Mesothelial cell of epicardium (in vitro differentiated cells): ENCODE measurements around the gene PROSER2. TPM values are rescaled to one million over a fixed set of nuclear protein-coding genes. Genes with fewer than 3 reads are reported as not detected.
A peak's percentile ranks its signal among the peaks of the same experiment; 100 is the strongest.

Source experiments
- DNase-seq, 2 experiments: peaks; one replicate each; pipeline ENCODE4 v3.0.0; 2021; ENCODE audit warnings: low spot score in 2 of 2; ENCODE audit not compliant: unreplicated experiment in 2 of 2
- H3K27ac Mint-ChIP-seq: 2 replicates; pipeline ENCODE4 v1.8.0; 2021; ENCODE audit warnings: mixed read lengths
- H3K27me3 Mint-ChIP-seq: 2 replicates; pipeline ENCODE4 v1.8.0; 2021; ENCODE audit warnings: low read depth, mixed read lengths
- H3K36me3 Mint-ChIP-seq: 2 replicates; pipeline ENCODE4 v1.8.0; 2021; ENCODE audit warnings: mixed read lengths
- H3K4me1 Mint-ChIP-seq: 2 replicates; pipeline ENCODE4 v1.8.0; 2021; ENCODE audit warnings: mixed read lengths
- H3K4me3 Mint-ChIP-seq: 2 replicates; pipeline ENCODE4 v1.8.0; 2021; ENCODE audit warnings: mild to moderate bottlenecking, moderate library complexity, mixed read lengths
- H3K9me3 Mint-ChIP-seq: 2 replicates; pipeline ENCODE4 v1.8.0; 2021; ENCODE audit warnings: mixed read lengths
- total RNA-seq: library from RNA; stranded (reverse); gene quantifications from 3 replicates; pipeline ENCODE4 v1.2.1, GENCODE V29; 2021
- TF ChIP-seq, protein P1 (sequence below): fragments of 200-600 bp; sonication (generic); IDR thresholded peaks from one replicate; pipeline ENCODE4 v1.5.0; 2021; ENCODE audit warnings: antibody characterized with exemption; ENCODE audit not compliant: unreplicated experiment

Gene PROSER2
- total RNA-seq, 1 donor from 2014 or later, result 17.8 TPM

DNA sequence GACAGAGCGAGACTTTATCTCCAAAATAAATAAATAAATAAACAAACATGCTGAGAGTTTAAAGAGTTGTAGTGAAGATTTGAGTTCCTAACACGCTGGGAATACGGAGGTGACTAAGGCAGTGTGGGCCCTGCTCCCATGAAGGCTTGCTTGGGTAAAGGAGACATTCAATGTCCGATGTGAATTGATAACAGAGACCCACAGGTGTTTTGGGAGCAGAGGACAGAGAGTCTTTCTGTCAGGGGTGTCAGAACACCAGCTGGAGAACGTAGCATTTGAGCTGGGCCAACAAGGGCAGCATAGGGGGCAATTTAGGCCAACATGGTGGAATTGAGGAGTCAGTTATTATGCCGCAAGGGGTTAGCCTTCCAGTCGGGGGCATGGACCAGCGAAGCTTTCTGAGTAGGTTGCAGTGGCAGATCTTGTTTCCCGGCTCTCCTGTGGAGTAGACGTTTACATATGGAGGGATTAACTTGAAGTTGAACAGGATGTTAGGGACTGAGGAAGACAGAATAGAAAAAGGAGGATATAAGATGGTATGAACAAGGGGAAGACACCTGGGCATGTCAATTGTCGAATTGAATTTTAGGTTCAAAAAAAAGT lies 5.6 kb downstream of the PROSER2 start:
- TF ChIP-seq, protein P1, sequence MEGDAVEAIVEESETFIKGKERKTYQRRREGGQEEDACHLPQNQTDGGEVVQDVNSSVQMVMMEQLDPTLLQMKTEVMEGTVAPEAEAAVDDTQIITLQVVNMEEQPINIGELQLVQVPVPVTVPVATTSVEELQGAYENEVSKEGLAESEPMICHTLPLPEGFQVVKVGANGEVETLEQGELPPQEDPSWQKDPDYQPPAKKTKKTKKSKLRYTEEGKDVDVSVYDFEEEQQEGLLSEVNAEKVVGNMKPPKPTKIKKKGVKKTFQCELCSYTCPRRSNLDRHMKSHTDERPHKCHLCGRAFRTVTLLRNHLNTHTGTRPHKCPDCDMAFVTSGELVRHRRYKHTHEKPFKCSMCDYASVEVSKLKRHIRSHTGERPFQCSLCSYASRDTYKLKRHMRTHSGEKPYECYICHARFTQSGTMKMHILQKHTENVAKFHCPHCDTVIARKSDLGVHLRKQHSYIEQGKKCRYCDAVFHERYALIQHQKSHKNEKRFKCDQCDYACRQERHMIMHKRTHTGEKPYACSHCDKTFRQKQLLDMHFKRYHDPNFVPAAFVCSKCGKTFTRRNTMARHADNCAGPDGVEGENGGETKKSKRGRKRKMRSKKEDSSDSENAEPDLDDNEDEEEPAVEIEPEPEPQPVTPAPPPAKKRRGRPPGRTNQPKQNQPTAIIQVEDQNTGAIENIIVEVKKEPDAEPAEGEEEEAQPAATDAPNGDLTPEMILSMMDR, result no peak
- DNase-seq, result no peak
- Mint-ChIP-seq H3K4me3 (no peak overlapping the region), H3K27me3 (peaks cover 4% of the 10 kb centered on the region), H3K9me3 (no peaks in the 10 kb centered on the region), H3K36me3 (peaks cover 2% of the 10 kb centered on the region), H3K27ac (peak overlapping the region; percentile 50), H3K4me1 (peaks cover 64% of the 10 kb centered on the region)

DNA sequence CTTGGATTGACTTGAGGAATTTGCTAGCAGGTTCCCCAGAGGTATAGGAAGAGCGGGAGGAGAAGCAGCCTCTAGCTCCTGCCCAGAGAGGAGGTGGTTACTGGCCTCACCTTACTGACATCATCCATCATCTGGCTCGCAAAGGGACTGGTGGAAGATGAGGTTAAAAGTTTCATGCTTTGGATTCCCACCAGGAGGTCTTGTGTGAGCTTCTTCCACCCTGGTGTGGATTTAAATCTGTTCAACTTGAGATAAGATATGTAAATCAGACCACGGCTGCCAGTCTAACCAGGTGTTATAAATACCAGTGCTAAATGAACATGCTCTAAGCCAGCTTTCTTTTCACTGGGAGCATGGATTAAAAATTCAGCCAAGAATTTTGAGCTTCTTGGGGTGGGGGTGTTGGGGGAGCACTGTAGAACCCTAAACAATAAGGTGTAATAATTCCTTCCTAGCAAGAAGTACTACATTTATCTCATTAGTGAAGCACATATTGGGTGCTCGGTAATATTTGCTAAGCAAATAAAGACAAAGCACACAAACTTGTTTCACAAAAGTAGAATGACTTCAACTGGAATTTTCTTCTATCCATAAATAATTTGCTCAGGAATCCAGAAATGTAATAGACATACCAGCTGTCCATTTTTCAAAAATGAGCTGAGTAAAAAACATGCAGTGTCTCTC lies 7.8 kb downstream of the PROSER2 start:
- peaks cover 2% of the 10 kb centered on the region for H3K36me3 Mint-ChIP-seq
- no peaks in the 10 kb centered on the region for H3K27me3 Mint-ChIP-seq
- peak overlapping the region; percentile 95 for H3K27ac Mint-ChIP-seq
- TF ChIP-seq, protein P1, result no peak
- peak overlapping the region; percentile 17 for H3K4me3 Mint-ChIP-seq
- H3K4me1 Mint-ChIP-seq, result peaks cover 43% of the 10 kb centered on the region
- no peak for DNase-seq
- H3K9me3 Mint-ChIP-seq, result no peaks in the 10 kb centered on the region

- no peaks in the 10 kb centered on the region for H3K9me3 Mint-ChIP-seq
- no peak for DNase-seq
- TF ChIP-seq, protein P1, result no peak
- peak overlapping the region; percentile 17 for H3K4me3 Mint-ChIP-seq
- peaks cover 2% of the 10 kb centered on the region for H3K36me3 Mint-ChIP-seq
- H3K4me1 Mint-ChIP-seq, result peaks cover 41% of the 10 kb centered on the region
- H3K27me3 Mint-ChIP-seq, result no peaks in the 10 kb centered on the region
- peak overlapping the region; percentile 95 for H3K27ac Mint-ChIP-seq
Observed at GRCh38 chr10:11831520-11831951, 8.4 kb downstream of the PROSER2 start.

- Mint-ChIP-seq H3K36me3 (peaks cover 2% of the 10 kb centered on the region), H3K4me1 (peaks cover 41% of the 10 kb centered on the region), H3K27me3 (no peaks in the 10 kb centered on the region), H3K27ac (peak overlapping the region; percentile 95), H3K9me3 (no peaks in the 10 kb centered on the region), H3K4me3 (no peak overlapping the region)
- TF ChIP-seq, protein P1, result no peak
- DNase-seq, result no peak
Observed at GRCh38 chr10:11832042-11832441, 8.9 kb downstream of the PROSER2 start.

DNA sequence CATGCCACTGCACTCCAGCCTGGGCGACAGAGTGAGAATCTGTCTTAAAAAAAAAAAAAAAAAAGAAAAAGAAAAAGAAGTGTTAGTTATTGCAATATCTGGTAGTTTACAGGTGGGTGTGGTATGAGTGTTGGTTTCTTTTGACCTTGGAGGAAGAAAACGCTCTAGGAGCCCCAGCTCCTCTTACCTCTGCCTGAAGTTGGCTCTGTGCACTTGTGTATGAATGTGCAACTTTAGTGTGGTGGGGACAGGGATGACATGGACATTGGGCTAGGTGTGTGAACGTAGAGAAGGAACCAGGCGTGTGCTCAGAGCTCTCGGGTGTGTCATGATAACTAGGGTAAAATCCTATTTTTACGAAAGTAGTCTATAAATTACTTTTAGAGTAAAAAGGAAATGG lies 11.9 kb downstream of the PROSER2 start:
- H3K27ac Mint-ChIP-seq, result no peak overlapping the region

More for the DNA sequence above, 11.9 kb downstream of the PROSER2 start:
- H3K4me1 Mint-ChIP-seq, result peaks cover 42% of the 10 kb centered on the region
- H3K27me3 Mint-ChIP-seq, result no peaks in the 10 kb centered on the region
- H3K4me3 Mint-ChIP-seq, result no peak overlapping the region
- TF ChIP-seq, protein P1, result no peak
- no peaks in the 10 kb centered on the region for H3K9me3 Mint-ChIP-seq
- H3K36me3 Mint-ChIP-seq, result peaks cover 2% of the 10 kb centered on the region
- DNase-seq, result no peak
